Measurements from ENCODE around the gene ADAMTS17. TPM values are rescaled to one million over a fixed set of nuclear protein-coding genes. Genes with fewer than 3 reads are reported as not detected.

The ADAMTS17 gene
- total and polyA plus RNA-seq, 2 experiments from 2014 or later = 0.69 to 3.3 TPM

DNA sequence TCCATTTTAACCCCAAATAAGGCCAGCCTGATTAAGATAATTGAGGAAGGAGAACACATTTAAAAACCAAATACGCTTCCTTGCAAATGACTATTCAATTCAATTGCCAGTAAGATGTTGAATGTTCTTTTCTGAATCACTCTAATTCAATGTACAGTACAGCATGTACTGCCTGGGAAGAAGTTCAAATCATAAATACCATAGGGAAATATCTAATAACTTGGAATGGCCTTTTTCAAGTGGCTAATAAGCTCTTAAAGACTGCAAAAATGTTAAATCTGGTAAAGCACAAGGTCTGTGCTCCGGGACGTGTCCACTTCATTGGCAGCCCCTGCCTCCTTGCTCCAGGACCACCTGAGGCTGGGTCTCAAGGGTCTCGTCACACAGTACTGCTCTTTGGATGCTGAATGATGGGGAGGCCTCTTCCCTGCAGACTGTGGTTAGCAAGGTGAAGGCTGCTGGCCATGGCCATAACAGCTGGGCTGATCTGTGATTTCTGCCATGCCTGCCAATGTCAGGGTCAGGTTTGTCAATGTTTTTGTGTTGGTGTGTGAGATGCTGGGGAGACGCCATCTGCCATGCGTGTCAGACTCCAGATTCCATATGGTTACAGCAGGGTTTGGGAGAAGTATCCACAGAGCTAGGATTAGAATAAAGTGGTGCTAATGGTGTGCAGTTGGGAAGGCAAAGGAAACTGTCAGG, 300.5 kb downstream of the ADAMTS17 start:
- Histone ChIP-seq H3K9me3 (ENCODE audit: low read depth) (no peaks in the 10 kb centered on the region), H3K27me3 (no peaks in the 10 kb centered on the region), H3K4me1 (ENCODE audit: low read depth) (peaks cover 7% of the 10 kb centered on the region), H3K4me3 (no peak overlapping the region), H3K27ac (no peak overlapping the region), H3K36me3 (no peaks in the 10 kb centered on the region)
- DNase-seq (ENCODE audit: low read depth in 1 of 2, low spot score in 1 of 2) = no peak
- TF ChIP-seq, protein P1, sequence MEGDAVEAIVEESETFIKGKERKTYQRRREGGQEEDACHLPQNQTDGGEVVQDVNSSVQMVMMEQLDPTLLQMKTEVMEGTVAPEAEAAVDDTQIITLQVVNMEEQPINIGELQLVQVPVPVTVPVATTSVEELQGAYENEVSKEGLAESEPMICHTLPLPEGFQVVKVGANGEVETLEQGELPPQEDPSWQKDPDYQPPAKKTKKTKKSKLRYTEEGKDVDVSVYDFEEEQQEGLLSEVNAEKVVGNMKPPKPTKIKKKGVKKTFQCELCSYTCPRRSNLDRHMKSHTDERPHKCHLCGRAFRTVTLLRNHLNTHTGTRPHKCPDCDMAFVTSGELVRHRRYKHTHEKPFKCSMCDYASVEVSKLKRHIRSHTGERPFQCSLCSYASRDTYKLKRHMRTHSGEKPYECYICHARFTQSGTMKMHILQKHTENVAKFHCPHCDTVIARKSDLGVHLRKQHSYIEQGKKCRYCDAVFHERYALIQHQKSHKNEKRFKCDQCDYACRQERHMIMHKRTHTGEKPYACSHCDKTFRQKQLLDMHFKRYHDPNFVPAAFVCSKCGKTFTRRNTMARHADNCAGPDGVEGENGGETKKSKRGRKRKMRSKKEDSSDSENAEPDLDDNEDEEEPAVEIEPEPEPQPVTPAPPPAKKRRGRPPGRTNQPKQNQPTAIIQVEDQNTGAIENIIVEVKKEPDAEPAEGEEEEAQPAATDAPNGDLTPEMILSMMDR (IDR thresholded peaks at IDR 0.05; ENCODE audit: low read depth, low read length) = no peak

DNA sequence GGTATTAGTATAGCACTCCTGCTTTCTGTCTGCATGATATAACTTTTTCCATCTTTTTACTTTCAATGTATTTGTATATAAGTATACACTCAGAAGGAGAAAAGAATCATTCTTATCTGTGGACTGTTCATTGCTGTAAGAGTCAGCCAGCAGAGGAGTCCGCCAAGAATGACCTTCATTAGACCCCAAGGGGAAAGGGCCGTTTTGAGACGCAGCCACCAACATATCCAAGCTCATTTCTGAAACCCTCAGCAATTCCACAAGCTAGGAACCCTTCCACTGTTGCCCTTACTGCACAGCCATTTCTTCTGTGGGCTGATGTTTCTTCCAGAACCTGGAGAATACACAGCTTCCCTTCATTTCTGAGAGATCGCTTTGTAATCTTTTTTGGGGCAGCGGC, 301.8 kb downstream of the ADAMTS17 start:
- peak in 1 of 2 donors; percentile 19 for DNase-seq (ENCODE audit: low read depth in 1 of 2, low spot score in 1 of 2)

DNA sequence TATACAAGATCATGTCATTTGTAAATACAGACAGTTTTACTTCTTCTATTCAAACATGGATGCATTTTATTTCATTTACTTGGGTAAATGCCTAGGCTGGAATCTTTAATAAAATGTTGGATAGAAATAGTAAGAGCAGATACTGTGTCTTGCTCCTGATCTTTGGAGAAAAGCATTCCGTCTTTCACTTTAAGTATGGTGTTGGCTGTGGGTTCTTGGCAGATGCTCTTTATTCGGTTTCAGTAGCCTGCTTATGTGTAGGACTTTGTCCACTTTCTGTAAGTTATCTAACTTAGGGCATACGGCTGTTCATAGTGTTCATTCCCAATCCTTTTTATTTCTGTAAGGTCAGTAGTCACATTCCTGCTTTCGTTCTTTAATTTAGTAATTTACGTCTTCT, 303.0 kb downstream of the ADAMTS17 start:
- no peaks in the 10 kb centered on the region for H3K36me3 ChIP-seq
- peaks cover 7% of the 10 kb centered on the region for H3K4me1 ChIP-seq (ENCODE audit: low read depth)
- H3K4me3 ChIP-seq = no peak overlapping the region
- H3K27me3 ChIP-seq = no peaks in the 10 kb centered on the region
- TF ChIP-seq, protein P1 (IDR thresholded peaks at IDR 0.05; ENCODE audit: low read depth, low read length) = no peak
- no peaks in the 10 kb centered on the region for H3K9me3 ChIP-seq (ENCODE audit: low read depth)
- DNase-seq (ENCODE audit: low read depth in 1 of 2, low spot score in 1 of 2) = no peak
- no peak overlapping the region for H3K27ac ChIP-seq

More for the DNA sequence above, 301.8 kb downstream of the ADAMTS17 start:
- TF ChIP-seq, protein P1 (IDR thresholded peaks at IDR 0.05; ENCODE audit: low read depth, low read length) = no peak
- no peak overlapping the region for H3K27ac ChIP-seq
- no peaks in the 10 kb centered on the region for H3K27me3 ChIP-seq
- no peak overlapping the region for H3K4me3 ChIP-seq
- H3K36me3 ChIP-seq = no peaks in the 10 kb centered on the region
- no peaks in the 10 kb centered on the region for H3K9me3 ChIP-seq (ENCODE audit: low read depth)
- peaks cover 7% of the 10 kb centered on the region for H3K4me1 ChIP-seq (ENCODE audit: low read depth)

DNA sequence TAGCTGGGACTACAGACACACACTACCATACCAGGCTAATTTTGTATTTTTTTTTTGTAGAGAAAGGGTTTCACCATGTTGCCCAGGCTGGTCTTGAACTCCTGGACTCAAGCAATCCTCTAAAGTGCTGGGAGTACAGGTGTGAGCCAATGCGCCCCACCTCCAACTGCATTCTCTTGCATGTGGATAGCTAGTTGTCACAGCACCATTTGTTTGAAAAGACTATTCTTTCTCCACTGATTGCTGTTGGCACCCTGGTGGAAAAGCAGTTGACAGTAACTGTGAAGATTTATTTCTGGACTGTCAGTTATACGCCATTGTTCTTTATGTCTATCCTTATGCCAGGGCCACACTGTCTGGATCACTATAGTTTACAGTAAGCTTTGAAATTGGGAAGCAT, 303.9 kb downstream of the ADAMTS17 start:
- H3K9me3 ChIP-seq (ENCODE audit: low read depth) = no peaks in the 10 kb centered on the region
- no peak overlapping the region for H3K4me3 ChIP-seq
- peaks cover 7% of the 10 kb centered on the region for H3K4me1 ChIP-seq (ENCODE audit: low read depth)
- no peaks in the 10 kb centered on the region for H3K27me3 ChIP-seq
- DNase-seq (ENCODE audit: low read depth in 1 of 2, low spot score in 1 of 2) = no peak
- TF ChIP-seq, protein P1 (IDR thresholded peaks at IDR 0.05; ENCODE audit: low read depth, low read length) = no peak
- H3K36me3 ChIP-seq = no peaks in the 10 kb centered on the region
- no peak overlapping the region for H3K27ac ChIP-seq

DNA sequence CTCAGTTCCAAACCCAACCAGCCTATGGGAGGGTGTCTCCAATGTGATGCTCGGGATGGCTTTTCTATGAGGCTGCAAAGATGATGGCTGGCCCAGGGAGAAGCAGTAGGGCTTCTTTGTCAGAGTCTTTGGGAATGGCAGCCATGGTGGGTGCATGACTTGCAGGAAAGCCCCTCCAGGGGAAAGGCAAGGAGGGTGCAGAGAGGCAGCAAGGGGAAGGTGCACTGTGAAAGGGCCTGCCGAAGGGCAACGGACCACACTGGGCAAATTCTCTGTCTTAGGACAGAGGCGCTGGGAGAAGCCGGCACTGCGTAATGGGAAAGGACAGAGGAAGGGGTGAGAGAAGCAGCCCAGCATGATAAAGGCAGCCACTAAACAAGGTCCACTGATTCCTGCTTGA, 305.8 kb downstream of the ADAMTS17 start:
- Histone ChIP-seq H3K27ac (no peak overlapping the region), H3K27me3 (no peaks in the 10 kb centered on the region), H3K4me1 (ENCODE audit: low read depth) (peaks cover 7% of the 10 kb centered on the region), H3K36me3 (no peaks in the 10 kb centered on the region), H3K4me3 (no peak overlapping the region), H3K9me3 (ENCODE audit: low read depth) (no peaks in the 10 kb centered on the region)
- TF ChIP-seq, protein P1 (IDR thresholded peaks at IDR 0.05; ENCODE audit: low read depth, low read length) = no peak
- DNase-seq (ENCODE audit: low read depth in 1 of 2, low spot score in 1 of 2) = no peak
